HL-60 (cell line): Measurements from ENCODE around the gene GRB10.

Source experiments
- DNase-seq, 2 experiments: peaks; one replicate each; pipeline ENCODE4 v3.0.0-alpha.2; 2010 to 2020; ENCODE audit warnings: low read depth in 1 of 2, low spot score in 1 of 2
- H3K27ac ChIP-seq: fragments of 250-450 bp; sonication (Bioruptor Pico); replicated peaks from 2 replicates; pipeline ENCODE4 v1.5.1; 2020; ENCODE audit warnings: mild to moderate bottlenecking, moderate library complexity
- H3K27me3 ChIP-seq: fragments of 250-450 bp; sonication (Bioruptor Pico); 2 replicates; pipeline ENCODE4 v1.5.1; 2021; ENCODE audit warnings: mild to moderate bottlenecking, moderate library complexity; ENCODE audit not compliant: insufficient read depth, poor library complexity, severe bottlenecking
- H3K4me3 ChIP-seq: replicated peaks from 2 replicates; pipeline ENCODE4 v1.5.1; 2011; ENCODE audit warnings: mild to moderate bottlenecking, control low read depth, low read length; ENCODE audit not compliant: insufficient read depth
- GABPA ChIP-seq: IDR thresholded peaks from 2 replicates; pipeline ENCODE4 v1.6.1; 2012; ENCODE audit warnings: low read depth
- POLR2AphosphoS5 ChIP-seq: IDR thresholded peaks from 2 replicates; pipeline ENCODE4 v1.6.1; 2012; ENCODE audit warnings: low read depth
- REST ChIP-seq: IDR thresholded peaks from 2 replicates; pipeline ENCODE4 v1.6.1; 2012; ENCODE audit warnings: low read depth; ENCODE audit not compliant: insufficient replicate concordance
- SPI1 ChIP-seq: IDR thresholded peaks from 2 replicates; pipeline ENCODE4 v1.6.1; 2012; ENCODE audit warnings: low read depth, mild to moderate bottlenecking, borderline replicate concordance
- TF ChIP-seq, protein P1 (sequence below): IDR thresholded peaks from one replicate; pipeline ENCODE4 v1.5.1; 2011; ENCODE audit warnings: low read length, control low read depth, inconsistent platforms; ENCODE audit not compliant: insufficient read depth

The GRB10 gene

DNA sequence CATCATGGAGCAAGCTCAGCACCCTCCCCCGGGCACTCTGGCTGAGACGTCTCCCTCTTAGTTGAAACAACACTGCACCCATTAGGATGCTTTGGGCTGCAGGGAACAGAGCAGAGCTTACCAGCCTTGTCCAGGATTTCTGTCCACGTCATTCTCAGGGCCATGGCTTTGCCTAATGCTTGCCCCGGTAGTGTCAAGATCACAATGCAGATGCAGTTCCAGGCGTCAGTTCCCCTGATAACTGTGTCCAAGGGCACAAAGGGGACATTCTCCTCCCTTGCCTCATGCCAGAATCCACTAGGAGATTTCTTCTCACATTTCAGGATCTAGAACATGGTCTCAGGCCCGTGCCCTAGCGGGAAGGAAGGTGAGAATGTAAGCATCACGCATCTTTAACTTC lies 17.2 kb upstream of the GRB10 start:
- H3K4me3 ChIP-seq: no peak overlapping the region
- TF ChIP-seq, protein P1, sequence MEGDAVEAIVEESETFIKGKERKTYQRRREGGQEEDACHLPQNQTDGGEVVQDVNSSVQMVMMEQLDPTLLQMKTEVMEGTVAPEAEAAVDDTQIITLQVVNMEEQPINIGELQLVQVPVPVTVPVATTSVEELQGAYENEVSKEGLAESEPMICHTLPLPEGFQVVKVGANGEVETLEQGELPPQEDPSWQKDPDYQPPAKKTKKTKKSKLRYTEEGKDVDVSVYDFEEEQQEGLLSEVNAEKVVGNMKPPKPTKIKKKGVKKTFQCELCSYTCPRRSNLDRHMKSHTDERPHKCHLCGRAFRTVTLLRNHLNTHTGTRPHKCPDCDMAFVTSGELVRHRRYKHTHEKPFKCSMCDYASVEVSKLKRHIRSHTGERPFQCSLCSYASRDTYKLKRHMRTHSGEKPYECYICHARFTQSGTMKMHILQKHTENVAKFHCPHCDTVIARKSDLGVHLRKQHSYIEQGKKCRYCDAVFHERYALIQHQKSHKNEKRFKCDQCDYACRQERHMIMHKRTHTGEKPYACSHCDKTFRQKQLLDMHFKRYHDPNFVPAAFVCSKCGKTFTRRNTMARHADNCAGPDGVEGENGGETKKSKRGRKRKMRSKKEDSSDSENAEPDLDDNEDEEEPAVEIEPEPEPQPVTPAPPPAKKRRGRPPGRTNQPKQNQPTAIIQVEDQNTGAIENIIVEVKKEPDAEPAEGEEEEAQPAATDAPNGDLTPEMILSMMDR: no peak
- TF ChIP-seq REST (no peak), SPI1 (no peak), POLR2AphosphoS5 (no peak), GABPA (no peak)
- H3K27me3 ChIP-seq: no peaks in the 10 kb centered on the region
- no peak overlapping the region for H3K27ac ChIP-seq
- no peak for DNase-seq

GRCh38 chr7:50798126-50798525 lies 15.4 kb upstream of the GRB10 start:
- H3K27ac ChIP-seq: no peak overlapping the region
- no peak for DNase-seq
- TF ChIP-seq GABPA: no peak
- no peak for TF ChIP-seq SPI1
- no peak for TF ChIP-seq POLR2AphosphoS5
- TF ChIP-seq, protein P1: no peak
- TF ChIP-seq REST: no peak
- no peaks in the 10 kb centered on the region for H3K27me3 ChIP-seq
- H3K4me3 ChIP-seq: no peak overlapping the region

DNA sequence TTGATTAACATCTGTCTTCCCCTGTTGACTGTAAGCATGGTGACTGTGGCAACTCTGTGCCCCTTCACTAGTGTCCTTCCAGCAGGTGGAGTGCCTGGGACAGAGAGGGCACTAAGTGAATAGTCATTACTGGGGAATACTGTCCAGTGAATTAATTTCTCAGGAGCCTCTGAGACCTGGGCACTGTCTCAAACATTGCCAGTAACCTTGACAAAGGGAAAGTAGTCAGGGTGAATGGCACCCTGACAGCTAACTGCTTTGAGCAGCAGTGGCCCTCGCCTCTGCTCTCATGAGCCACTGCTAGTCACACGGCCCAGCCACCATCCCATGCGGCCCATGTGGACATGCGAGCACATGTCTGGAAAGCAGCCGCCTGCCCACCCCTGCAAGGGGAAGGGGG lies 13.1 kb upstream of the GRB10 start:
- DNase-seq: no peak

More for the DNA sequence above, 13.1 kb upstream of the GRB10 start:
- Histone ChIP-seq H3K27me3 (no peaks in the 10 kb centered on the region), H3K27ac (no peak overlapping the region), H3K4me3 (no peak overlapping the region)
- TF ChIP-seq REST (no peak), SPI1 (no peak), GABPA (no peak), POLR2AphosphoS5 (no peak)
- TF ChIP-seq, protein P1: no peak
